ENCODE results near the gene CACNB2.

DNA sequence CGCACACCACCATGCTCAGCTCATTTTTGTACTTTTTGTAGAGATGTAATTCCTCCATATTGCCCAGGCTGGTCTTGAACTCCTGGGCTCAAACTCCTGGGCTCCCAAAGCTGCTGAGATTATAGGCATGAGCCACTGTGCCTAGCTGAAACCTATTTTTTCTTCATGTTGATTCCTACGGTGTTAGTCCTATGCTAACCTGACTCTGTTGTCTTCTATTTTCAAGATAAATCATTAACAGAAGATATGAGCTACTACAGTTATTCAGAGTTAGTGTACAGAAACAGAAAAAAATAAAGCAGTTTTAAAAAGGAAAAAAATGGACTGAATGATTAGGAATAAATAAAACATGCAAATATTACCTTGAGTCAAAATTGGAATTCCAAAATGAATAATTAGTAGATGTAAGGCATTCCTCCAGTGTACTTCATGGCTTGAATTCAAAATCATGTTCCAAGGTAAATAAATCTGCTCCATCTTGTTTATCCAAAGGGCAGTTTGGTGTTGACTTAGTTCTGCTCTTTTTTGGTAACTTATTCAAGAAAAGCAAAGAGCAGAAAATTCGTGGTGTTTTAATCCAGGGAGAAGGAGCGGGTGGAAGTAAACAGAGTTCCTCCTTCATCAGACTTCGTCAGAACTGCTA is 185.8 kb downstream of the CACNB2 start:
- TF ChIP-seq, protein P1, sequence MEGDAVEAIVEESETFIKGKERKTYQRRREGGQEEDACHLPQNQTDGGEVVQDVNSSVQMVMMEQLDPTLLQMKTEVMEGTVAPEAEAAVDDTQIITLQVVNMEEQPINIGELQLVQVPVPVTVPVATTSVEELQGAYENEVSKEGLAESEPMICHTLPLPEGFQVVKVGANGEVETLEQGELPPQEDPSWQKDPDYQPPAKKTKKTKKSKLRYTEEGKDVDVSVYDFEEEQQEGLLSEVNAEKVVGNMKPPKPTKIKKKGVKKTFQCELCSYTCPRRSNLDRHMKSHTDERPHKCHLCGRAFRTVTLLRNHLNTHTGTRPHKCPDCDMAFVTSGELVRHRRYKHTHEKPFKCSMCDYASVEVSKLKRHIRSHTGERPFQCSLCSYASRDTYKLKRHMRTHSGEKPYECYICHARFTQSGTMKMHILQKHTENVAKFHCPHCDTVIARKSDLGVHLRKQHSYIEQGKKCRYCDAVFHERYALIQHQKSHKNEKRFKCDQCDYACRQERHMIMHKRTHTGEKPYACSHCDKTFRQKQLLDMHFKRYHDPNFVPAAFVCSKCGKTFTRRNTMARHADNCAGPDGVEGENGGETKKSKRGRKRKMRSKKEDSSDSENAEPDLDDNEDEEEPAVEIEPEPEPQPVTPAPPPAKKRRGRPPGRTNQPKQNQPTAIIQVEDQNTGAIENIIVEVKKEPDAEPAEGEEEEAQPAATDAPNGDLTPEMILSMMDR (IDR thresholded peaks at IDR 0.05; ENCODE audit: extremely low read depth in 1 of 2, insufficient read depth in 1 of 2, low read depth in 1 of 2, low read length in 2 of 2) = no peak
- TF ChIP-seq POLR2AphosphoS5 (IDR thresholded peaks at IDR 0.05; ENCODE audit: insufficient read depth, low read depth, low read length) (no peak), EZH2 (IDR thresholded peaks at IDR 0.05; ENCODE audit: borderline replicate concordance, low read depth, low read length, severe bottlenecking) (no peak)
- TF ChIP-seq, protein P2, sequence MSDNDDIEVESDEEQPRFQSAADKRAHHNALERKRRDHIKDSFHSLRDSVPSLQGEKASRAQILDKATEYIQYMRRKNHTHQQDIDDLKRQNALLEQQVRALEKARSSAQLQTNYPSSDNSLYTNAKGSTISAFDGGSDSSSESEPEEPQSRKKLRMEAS (IDR thresholded peaks at IDR 0.05; ENCODE audit: insufficient read depth, insufficient read length) = no peak

All from endothelial cell of umbilical vein (primary cell).